GM10248 (cell line): ENCODE data around the gene MYH9.

ENCODE experiments used
- CTCF ChIA-PET: fragments of 300-600 bp; sonication (Branson Sonifier 250); formaldehyde crosslinking; extraction: SDS; loops from one replicate; lab custom pipeline; 2021; ENCODE audit warnings: antibody characterized with exemption; lab: Yijun Ruan, JAX
- POLR2A ChIA-PET: fragments of 350-650 bp; sonication (Branson Sonifier 250); formaldehyde crosslinking; extraction: SDS; loops from one replicate; lab custom pipeline; 2020; ENCODE audit warnings: antibody characterized with exemption; lab: Yijun Ruan, JAX
- DNase-seq: peaks from one replicate; pipeline ENCODE4 v3.0.0; 2012; ENCODE audit errors: extremely low spot score
- TF ChIP-seq, protein P1 (sequence below): IDR thresholded peaks from 2 replicates; pipeline ENCODE4 v1.5.1; 2012; ENCODE audit warnings: mild to moderate bottlenecking, low read depth; ENCODE audit errors: extremely low read depth, missing control alignments, control extremely low read depth

The MYH9 gene

DNA sequence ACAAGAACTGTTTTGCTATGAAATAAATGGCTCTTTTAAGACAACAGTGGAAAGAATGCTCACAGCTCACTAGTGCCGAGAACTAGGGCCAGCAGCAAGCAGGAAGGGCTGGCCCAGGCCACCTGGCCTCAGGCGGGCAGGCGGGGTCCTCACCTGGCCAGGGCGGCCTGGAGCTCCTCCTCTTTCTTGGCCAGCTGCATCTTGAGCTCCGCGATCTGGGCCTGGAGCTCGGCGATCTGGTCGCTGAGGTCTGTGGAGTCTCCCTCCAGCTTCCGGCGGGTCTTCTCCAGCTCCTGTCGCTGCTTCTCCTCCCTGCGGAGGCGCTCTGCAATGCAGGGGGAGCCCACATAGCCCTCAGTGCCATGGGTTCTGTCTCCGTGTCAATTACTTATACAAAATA lies 91.1 kb downstream of the MYH9 start:
- CTCF ChIA-PET, result interaction anchor here (1.0 to 10.1 kb wide), 4 partner anchors 11 to 174 kb away, joined by 3 to 233 read pairs (median 7); no protein-coding TSS in a partner anchor
- POLR2A ChIA-PET, result interaction anchor here (0.6 kb wide), 1 partner anchor 11 kb away, joined by 4 read pairs; no protein-coding TSS in a partner anchor
- TF ChIP-seq, protein P1, sequence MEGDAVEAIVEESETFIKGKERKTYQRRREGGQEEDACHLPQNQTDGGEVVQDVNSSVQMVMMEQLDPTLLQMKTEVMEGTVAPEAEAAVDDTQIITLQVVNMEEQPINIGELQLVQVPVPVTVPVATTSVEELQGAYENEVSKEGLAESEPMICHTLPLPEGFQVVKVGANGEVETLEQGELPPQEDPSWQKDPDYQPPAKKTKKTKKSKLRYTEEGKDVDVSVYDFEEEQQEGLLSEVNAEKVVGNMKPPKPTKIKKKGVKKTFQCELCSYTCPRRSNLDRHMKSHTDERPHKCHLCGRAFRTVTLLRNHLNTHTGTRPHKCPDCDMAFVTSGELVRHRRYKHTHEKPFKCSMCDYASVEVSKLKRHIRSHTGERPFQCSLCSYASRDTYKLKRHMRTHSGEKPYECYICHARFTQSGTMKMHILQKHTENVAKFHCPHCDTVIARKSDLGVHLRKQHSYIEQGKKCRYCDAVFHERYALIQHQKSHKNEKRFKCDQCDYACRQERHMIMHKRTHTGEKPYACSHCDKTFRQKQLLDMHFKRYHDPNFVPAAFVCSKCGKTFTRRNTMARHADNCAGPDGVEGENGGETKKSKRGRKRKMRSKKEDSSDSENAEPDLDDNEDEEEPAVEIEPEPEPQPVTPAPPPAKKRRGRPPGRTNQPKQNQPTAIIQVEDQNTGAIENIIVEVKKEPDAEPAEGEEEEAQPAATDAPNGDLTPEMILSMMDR, result no peak
- no peak for DNase-seq

DNA sequence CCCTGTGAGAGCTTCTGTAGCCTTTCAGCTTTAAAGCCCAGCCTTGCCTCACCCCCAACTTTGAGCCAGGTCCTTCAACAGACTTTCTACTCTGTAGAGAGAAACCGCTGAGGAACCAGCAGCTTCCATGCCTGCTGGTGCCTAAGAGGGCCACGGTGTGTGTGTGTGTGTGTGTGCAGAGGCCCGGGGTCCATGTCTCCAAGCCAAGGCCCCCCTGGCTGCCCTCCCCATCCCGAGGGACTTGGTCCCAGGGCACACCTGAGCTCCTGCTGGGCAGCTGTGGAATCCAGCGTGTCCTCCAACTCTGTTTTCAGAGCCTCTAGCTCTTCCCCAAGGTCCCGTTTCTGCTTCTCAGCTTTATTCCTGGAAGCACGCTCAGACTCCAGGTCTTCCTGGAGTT lies 92.5 kb downstream of the MYH9 start:
- ChIA-PET CTCF (interaction anchor here (0.7 to 4.4 kb wide), 6 partner anchors 8 to 175 kb away, joined by 3 to 26 read pairs (median 4); no protein-coding TSS in a partner anchor), POLR2A (no interaction called here)
- TF ChIP-seq, protein P1, result no peak
- no peak for DNase-seq

DNA sequence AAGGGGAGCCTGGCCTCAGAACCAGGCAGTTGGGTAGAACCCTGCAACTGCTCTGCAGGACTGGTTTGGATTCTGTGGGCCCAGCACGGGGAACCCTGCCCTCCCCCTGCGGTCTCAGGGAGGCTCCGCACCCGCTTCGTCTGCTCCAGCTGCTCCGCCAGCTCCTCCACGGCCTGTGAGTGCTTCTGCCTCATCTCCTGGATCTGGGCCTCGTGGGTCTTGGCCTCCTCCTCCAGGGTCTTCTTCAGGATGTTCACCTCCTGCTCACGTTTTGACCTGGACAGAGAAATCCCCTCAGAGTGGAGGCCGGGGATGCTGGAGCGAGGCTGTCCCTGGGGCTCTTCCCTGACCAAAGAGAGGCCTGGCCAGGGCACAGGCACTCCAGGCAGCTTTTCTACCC lies 93.0 kb downstream of the MYH9 start:
- TF ChIP-seq, protein P1, result no peak
- CTCF ChIA-PET, result interaction anchor here (0.7 to 4.4 kb wide), 6 partner anchors 9 to 175 kb away, joined by 3 to 26 read pairs (median 4); no protein-coding TSS in a partner anchor
- DNase-seq, result no peak
- POLR2A ChIA-PET, result no interaction called here

GRCh38 chr22:36294293-36294620 lies 93.5 kb downstream of the MYH9 start:
- POLR2A ChIA-PET, result no interaction called here
- TF ChIP-seq, protein P1, result no peak
- CTCF ChIA-PET, result interaction anchor here (0.9 to 4.4 kb wide), 6 partner anchors 8 to 216 kb away, joined by 4 to 26 read pairs (median 8); no protein-coding TSS in a partner anchor
- DNase-seq, result no peak

- DNase-seq, result no peak
- ChIA-PET POLR2A (no interaction called here), CTCF (interaction anchor here (0.9 to 4.4 kb wide), 8 partner anchors 8 to 216 kb away, joined by 3 to 26 read pairs (median 4); no protein-coding TSS in a partner anchor)
- TF ChIP-seq, protein P1, result no peak
These were observed 94.0 kb downstream of the MYH9 start for GRCh38 chr22:36293606-36294292.

GRCh38 chr22:36292823-36293530 lies 94.8 kb downstream of the MYH9 start:
- POLR2A ChIA-PET, result no interaction called here
- CTCF ChIA-PET, result interaction anchor here (0.9 to 4.4 kb wide), 8 partner anchors 8 to 217 kb away, joined by 3 to 26 read pairs (median 4); no protein-coding TSS in a partner anchor
- DNase-seq, result no peak
- TF ChIP-seq, protein P1, result no peak
